DND-41 (cell line): ENCODE measurements around the gene DCC.

ENCODE experiments used
- EZH2 ChIP-seq: IDR thresholded peaks from 3 replicates; pipeline ENCODE4 v1.6.1; 2012; ENCODE audit warnings: borderline replicate concordance, low read depth, mild to moderate bottlenecking, moderate library complexity, low read length, inconsistent platforms; ENCODE audit not compliant: severe bottlenecking
- TF ChIP-seq, protein P1 (sequence below): IDR thresholded peaks from 2 replicates; pipeline ENCODE4 v1.5.1; 2012; ENCODE audit warnings: borderline replicate concordance, low read length, moderate library complexity, mild to moderate bottlenecking; ENCODE audit not compliant: poor library complexity, severe bottlenecking; ENCODE audit errors: extremely low read depth

DNA sequence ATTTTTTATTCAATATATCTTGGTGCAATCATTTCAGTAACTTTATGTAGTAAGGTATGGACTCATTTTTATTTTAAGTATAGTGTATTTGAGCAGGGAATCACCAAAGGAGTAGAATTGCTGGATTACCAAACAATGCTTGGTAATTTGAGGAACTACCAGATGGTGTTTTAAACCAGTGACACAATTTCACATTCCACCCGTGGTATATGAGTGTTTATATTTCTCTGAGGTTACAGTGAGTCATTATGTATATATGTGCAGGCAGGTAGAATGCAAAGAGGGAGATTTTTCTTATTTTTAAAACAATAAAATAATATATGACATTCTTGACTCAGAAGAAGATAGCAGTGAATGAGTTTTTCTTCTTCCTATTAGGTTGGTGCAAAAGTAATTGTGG lies 596.9 kb downstream of the DCC start:
- TF ChIP-seq, protein P1, sequence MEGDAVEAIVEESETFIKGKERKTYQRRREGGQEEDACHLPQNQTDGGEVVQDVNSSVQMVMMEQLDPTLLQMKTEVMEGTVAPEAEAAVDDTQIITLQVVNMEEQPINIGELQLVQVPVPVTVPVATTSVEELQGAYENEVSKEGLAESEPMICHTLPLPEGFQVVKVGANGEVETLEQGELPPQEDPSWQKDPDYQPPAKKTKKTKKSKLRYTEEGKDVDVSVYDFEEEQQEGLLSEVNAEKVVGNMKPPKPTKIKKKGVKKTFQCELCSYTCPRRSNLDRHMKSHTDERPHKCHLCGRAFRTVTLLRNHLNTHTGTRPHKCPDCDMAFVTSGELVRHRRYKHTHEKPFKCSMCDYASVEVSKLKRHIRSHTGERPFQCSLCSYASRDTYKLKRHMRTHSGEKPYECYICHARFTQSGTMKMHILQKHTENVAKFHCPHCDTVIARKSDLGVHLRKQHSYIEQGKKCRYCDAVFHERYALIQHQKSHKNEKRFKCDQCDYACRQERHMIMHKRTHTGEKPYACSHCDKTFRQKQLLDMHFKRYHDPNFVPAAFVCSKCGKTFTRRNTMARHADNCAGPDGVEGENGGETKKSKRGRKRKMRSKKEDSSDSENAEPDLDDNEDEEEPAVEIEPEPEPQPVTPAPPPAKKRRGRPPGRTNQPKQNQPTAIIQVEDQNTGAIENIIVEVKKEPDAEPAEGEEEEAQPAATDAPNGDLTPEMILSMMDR = no peak
- TF ChIP-seq EZH2 = no peak
